ENCODE data around the gene LIG3.
"Not testable (repeated sequence)": the region's sequence is repeated elsewhere in the genome, so short reads cannot be mapped to it uniquely, and the experiment has no call there.

The LIG3 gene

DNA sequence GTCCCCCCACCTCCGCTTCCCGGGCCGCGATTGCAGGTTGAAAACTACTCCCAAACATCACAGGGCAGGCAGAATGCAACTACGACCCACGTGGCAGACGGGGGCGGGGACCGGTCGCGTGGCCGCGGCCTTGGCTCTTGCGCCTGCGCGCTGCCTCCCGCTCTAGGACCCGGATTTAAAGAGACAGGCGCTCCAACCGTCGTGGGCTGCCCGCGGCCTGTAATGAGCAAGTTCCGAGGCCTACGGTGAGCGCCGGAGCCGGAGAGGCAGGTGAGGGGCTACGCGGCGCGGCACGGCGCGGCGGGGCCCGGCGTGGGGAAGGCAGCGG lies at the start of gene LIG3:
TSS of gene LIG3 (plus strand) at position 160 of the 328 bp plus-strand sequence. CDS start 2,494 bp downstream, outside the sequence.
- DNase-seq = peak; percentile 72

- not testable (repeated sequence) for DNase-seq
Measured at GRCh38 chr17:34950780-34951179, 29.5 kb upstream of the LIG3 start.

- no peak for DNase-seq
Measured at GRCh38 chr17:34958438-34958837, 21.9 kb upstream of the LIG3 start.

DNA sequence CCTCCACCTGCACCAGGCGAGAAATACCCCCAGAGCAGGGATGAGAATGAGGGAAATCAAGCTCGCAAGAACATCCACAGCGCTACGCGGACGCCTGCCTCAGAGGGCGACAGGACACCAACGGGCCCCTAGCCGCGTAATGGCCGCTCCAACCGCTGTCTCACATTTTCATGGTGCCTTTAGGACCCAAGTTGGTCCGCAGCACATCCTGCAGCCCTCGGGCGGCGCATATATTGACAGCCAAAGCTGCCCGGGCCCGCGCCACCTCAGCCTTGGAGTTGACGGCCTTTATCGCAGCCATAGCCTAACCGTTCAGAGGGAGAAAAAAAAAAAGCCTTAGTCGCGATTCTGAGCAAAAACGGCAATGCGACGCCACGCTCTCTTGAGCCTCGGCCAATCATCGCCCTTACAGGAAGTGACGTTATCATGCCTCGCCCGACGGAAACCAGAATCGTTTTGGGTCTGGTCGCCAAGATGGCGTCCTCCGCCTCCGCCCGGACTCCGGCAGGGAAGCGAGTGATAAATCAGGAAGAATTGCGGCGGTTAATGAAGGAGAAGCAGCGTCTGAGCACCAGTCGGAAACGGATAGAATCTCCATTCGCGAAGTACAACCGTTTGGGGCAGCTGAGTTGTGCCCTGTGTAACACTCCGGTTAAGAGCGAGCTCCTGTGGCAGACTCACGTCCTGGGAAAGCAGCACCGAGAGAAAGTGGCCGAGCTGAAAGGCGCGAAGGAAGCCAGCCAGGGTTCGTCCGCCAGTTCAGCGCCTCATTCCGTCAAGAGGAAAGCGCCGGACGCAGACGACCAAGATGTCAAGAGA lies 19.0 kb upstream of the LIG3 start, which contains the start of the genes CCT6B and ZNF830:
TSS of gene CCT6B (minus strand) at position 368 of the 819 bp plus-strand sequence. CDS start at position 301, 67 bp downstream.
TSS of gene ZNF830 (plus strand) at position 448 of the 819 bp plus-strand sequence. CDS start at position 475, 27 bp downstream.
- peak; percentile 90 for DNase-seq

DNA sequence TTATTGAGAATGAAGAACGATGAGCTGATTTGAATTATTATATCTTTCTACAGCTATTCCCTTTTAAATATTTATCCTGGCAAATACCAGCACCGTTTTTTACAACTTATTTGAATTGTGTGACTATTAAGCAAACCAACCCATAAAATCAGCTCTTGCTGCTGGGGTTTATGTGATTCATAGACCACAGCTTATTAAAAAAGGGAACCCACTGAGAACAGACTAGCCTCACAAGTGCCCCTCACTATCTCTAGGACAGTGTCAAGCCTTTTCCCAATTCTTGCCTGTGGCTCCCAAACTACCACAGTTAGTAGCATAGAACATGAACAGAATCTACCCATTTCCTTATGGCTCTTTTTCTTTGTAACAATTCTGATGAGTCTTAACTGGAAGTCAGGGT lies 6.1 kb upstream of the LIG3 start:
- no peak for DNase-seq

- no peak for DNase-seq
Measured at GRCh38 chr17:34974794-34975785, 5.2 kb upstream of the LIG3 start.

DNA sequence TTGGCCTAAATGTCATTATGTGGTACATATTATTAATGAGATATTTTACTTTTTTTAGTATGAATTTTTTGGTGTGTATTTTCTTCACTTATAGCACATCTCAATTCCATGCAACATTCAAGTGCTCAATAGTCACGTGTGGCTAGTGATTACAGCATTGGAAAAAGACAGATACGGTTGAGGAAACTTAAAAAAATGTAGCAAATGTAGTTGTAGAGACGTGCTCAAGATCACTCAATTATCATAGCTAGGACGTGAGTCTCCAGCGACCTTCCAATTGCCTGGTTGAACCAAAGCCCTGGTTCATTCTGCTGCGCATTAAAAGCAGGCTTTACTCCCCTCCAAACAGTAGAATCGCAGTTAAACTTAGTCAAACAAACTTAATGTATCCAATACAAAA lies 1.2 kb upstream of the LIG3 start:
- no peak for DNase-seq

DNA sequence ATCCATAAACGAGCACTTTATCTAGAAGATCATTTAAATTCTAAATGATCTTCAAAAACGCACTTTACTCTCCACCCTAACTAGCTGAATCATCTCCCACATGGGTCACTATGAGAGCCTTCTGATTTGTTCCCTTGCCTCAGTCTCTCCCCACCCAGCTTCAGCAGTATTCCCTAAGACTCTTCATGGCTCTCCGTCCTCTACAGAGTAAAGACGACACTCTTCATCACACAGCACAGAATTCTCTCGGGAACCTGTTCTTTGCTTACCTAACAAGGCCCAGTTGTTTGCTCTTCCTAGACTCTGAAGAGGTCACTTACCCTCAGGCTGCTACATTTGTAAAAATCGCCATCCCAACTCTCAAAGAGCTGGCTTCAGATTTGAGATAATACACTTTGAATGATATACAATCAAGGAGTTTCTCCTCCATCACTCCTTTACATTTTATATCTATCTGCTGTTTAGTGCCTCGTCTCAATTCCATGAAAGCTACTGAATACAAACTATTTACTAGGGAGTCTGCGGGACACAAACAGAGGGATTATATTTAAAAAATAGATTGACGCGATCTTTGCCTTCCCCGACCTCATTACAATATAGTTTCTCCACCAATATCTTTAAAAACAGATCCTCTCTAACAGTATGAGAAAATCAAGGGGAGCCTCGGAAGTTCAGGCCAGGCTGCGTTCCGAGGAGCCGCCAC lies 511 bp upstream of the LIG3 start:
- no peak for DNase-seq

DNA sequence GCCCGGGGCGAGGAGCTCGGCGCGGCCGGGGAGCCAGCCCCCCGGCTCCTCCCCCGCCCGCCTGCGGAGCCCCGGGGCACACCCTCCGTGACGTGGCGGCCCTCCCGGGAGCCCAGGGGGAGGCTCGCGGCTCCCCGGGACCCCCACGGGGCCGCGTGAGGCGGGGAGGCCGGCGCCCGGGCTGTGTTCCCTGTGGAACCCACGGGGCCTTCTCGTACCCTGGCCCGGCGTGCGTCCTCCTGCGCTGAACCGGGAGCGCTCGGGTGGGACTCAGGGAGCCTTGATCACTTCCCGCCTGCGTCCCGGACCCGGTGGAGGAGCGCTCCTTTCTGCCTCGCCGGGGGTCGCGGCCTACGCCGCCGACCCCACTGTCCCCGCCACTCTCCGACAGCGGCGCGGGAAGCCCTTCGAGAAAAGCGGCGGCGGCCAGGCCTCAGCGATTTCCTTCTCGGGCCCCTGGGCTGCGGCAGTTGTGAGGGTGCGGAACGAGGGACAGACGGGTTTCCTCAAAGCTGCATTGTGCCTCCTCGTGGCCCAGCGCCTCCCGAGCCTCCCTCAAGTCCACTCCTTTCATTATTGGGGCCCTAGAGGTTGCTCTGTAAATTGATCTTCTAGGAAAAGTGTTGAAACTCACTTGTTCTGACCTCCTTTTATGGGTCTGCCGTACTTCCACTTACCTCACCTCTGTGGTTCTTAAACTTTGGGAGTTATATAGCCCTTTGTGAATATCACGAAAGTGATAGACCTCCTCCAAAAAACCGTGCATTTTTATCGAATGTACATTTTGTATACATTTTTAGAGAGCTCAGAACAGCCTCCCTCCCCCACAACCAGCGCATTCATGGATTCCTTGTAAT lies 597 bp downstream of the LIG3 start:
- DNase-seq = peak; percentile 17

GRCh38 chr17:34981538-34982241 lies 1.4 kb downstream of the LIG3 start:
- no peak for DNase-seq

GRCh38 chr17:34987232-34987631 lies 6.9 kb downstream of the LIG3 start:
- DNase-seq = no peak

DNA sequence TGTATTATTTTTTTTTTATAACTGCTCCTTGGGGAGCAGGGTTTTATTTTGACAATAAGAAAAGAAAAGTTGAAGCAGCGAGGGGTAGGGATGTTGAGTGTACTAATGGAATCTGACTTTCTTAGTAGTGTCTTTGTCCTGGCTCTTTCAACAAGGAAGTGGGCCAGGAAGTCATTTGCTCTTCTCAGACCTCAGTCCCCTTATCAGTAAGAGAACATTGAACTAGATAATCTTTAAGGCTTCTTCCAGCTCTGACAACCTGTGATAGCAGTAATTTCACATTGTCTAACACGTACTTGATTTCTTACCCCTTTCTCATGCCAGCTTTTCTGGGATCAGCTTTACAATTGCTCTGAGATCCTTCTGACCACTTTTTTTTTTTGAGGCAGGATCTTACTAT lies 8.3 kb downstream of the LIG3 start:
- no peak for DNase-seq

DNA sequence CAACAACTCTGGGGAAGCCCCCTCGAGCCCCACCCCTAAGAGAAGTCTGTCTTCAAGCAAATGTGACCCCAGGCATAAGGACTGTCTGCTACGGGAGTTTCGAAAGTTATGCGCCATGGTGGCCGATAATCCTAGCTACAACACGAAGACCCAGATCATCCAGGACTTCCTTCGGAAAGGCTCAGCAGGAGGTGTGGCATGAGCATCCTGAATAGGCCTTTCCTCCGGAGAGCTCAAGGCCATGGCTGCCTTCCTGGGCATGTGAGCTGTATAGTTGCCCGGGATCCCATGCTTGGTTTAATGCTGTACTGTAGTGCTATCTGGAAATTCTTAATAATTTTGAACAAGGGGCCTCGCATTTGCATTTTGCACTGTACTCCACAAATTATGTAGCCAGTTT lies 9.2 kb downstream of the LIG3 start:
- no peak for DNase-seq

GRCh38 chr17:34990921-34991365 lies 10.6 kb downstream of the LIG3 start:
- no peak for DNase-seq

- DNase-seq = no peak
Measured at GRCh38 chr17:34991606-34992005, 11.3 kb downstream of the LIG3 start.

GRCh38 chr17:34993031-34993430 lies 12.7 kb downstream of the LIG3 start:
- DNase-seq = no peak

DNA sequence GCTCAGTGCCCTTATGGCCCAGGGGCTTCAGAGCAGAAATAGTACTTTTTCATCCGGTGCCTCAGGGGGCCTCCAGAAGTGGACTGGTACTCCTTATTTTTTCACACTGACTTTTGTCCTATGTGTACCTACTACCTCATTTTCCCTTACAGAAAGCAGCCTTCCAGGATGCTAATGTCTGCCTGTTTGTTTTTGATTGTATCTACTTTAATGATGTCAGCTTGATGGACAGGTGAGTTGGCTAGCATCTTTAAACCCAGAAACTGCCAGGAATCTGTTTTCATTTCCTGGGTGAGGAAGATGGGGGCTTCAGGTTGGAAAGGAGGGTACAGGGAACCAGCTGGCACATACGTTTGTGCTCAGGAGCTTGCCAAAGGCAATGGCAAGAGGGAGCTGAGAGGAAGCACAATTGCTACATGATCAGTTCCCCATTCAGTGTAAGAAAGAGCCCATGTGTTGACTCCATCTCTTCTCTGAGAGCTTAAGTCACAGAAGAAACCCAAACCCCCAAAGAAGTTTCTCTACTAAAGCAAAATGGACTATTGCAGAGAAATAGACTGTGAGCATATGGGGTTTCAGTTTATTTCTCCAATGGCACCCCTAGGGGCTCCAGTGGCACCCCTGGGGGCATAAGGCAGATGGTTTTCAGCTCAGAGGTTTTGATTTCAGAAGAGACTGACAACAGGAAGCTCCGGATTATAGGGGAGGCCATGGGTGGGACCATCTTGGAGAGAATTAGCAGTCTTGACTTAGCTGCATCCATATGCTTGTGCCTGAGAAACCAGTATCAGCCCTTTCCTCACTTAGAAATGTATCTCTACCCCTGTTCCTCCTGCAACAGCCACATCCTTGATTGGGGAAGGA lies 16.3 kb downstream of the LIG3 start:
- DNase-seq = no peak

DNA sequence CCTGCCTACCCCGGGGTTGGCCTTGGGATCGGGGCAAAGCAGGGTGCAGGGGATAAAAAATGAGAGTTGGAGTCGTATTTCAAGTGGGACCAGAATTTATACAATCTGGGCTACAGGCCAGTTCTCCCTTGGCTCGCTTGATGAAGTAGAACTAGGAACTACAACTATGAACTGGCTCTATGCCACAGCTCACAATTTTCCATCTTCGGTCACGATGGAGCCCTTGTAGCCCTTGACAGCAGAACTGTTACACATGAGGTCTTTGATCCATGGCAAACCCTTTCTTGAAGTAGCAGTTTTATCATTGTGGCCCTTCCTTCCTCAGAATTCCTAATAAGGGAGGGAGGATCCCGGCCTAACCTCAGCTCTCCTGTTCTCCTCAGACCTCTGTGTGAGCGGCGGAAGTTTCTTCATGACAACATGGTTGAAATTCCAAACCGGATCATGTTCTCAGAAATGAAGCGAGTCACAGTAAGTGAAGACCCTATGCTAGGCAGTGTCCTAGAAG lies 17.1 kb downstream of the LIG3 start:
- DNase-seq = peak; percentile 8

GRCh38 chr17:34998205-34998604 lies 17.9 kb downstream of the LIG3 start:
- DNase-seq = peak; percentile 8

- no peak for DNase-seq
Measured at GRCh38 chr17:34999456-34999855, 19.1 kb downstream of the LIG3 start.

All from NCI-H2107 (cell line).